ENCODE results near the gene ADAMTS17.

- TF ChIP-seq YY1 (IDR thresholded peaks at IDR 0.05; ENCODE audit: insufficient read depth, insufficient read length) (no peak), ZNF274 (IDR thresholded peaks at IDR 0.05; ENCODE audit: low read depth, low read length) (no peak)
These were observed 173.8 kb downstream of the ADAMTS17 start for GRCh38 chr15:100167884-100168375.
